ENCODE measurements around the gene HFM1. TPM values are rescaled to one million over a fixed set of nuclear protein-coding genes. Genes with fewer than 3 reads are reported as not detected.

The HFM1 gene
- total RNA-seq, 1 donor from 2014 or later: 0.35 TPM

- DNase-seq (ENCODE audit: extremely low spot score, unreplicated experiment): no peak
- no peak overlapping the region for H3K4me3 Mint-ChIP-seq (ENCODE audit: unreplicated experiment)
- no peaks in the 10 kb centered on the region for H3K36me3 Mint-ChIP-seq (ENCODE audit: unreplicated experiment)
- H3K27ac Mint-ChIP-seq (ENCODE audit: unreplicated experiment): peak overlapping the region; percentile 40
- no peak for TF ChIP-seq CTCF (IDR thresholded peaks at IDR 0.05)
- no peaks in the 10 kb centered on the region for H3K9me3 Mint-ChIP-seq (ENCODE audit: unreplicated experiment)
- H3K27me3 Mint-ChIP-seq (ENCODE audit: unreplicated experiment): peaks cover 26% of the 10 kb centered on the region
- H3K4me1 Mint-ChIP-seq (ENCODE audit: unreplicated experiment): no peaks in the 10 kb centered on the region
Observed at GRCh38 chr1:91283421-91283726, 121.3 kb downstream of the HFM1 start.

GRCh38 chr1:91282695-91283420 lies 121.8 kb downstream of the HFM1 start:
- peak overlapping the region; percentile 40 for H3K27ac Mint-ChIP-seq (ENCODE audit: unreplicated experiment)
- H3K9me3 Mint-ChIP-seq (ENCODE audit: unreplicated experiment): no peaks in the 10 kb centered on the region
- H3K36me3 Mint-ChIP-seq (ENCODE audit: unreplicated experiment): no peaks in the 10 kb centered on the region
- no peak overlapping the region for H3K4me3 Mint-ChIP-seq (ENCODE audit: unreplicated experiment)
- no peak for DNase-seq (ENCODE audit: extremely low spot score, unreplicated experiment)
- TF ChIP-seq CTCF (IDR thresholded peaks at IDR 0.05): peak; percentile 89
- H3K4me1 Mint-ChIP-seq (ENCODE audit: unreplicated experiment): no peaks in the 10 kb centered on the region
- H3K27me3 Mint-ChIP-seq (ENCODE audit: unreplicated experiment): peaks cover 26% of the 10 kb centered on the region

GRCh38 chr1:91281782-91282181 lies 122.9 kb downstream of the HFM1 start:
- Mint-ChIP-seq H3K27ac (ENCODE audit: unreplicated experiment) (no peak overlapping the region), H3K27me3 (ENCODE audit: unreplicated experiment) (peaks cover 26% of the 10 kb centered on the region), H3K36me3 (ENCODE audit: unreplicated experiment) (no peaks in the 10 kb centered on the region), H3K4me3 (ENCODE audit: unreplicated experiment) (no peak overlapping the region), H3K4me1 (ENCODE audit: unreplicated experiment) (no peaks in the 10 kb centered on the region), H3K9me3 (ENCODE audit: unreplicated experiment) (no peaks in the 10 kb centered on the region)
- TF ChIP-seq CTCF (IDR thresholded peaks at IDR 0.05): no peak
- DNase-seq (ENCODE audit: extremely low spot score, unreplicated experiment): no peak

GRCh38 chr1:91278754-91279153 lies 125.9 kb downstream of the HFM1 start:
- no peaks in the 10 kb centered on the region for H3K36me3 Mint-ChIP-seq (ENCODE audit: unreplicated experiment)

GRCh38 chr1:91273875-91274274 lies 130.8 kb downstream of the HFM1 start:
- H3K27me3 Mint-ChIP-seq (ENCODE audit: unreplicated experiment): peaks cover 1% of the 10 kb centered on the region
- no peak for DNase-seq (ENCODE audit: extremely low spot score, unreplicated experiment)
- no peak for TF ChIP-seq CTCF (IDR thresholded peaks at IDR 0.05)

More at GRCh38 chr1:91278754-91279153, 125.9 kb downstream of the HFM1 start:
- Mint-ChIP-seq H3K4me1 (ENCODE audit: unreplicated experiment) (no peaks in the 10 kb centered on the region), H3K27ac (ENCODE audit: unreplicated experiment) (no peak overlapping the region), H3K27me3 (ENCODE audit: unreplicated experiment) (peaks cover 26% of the 10 kb centered on the region), H3K4me3 (ENCODE audit: unreplicated experiment) (no peak overlapping the region), H3K9me3 (ENCODE audit: unreplicated experiment) (no peaks in the 10 kb centered on the region)
- TF ChIP-seq CTCF (IDR thresholded peaks at IDR 0.05): peak; percentile 52
- DNase-seq (ENCODE audit: extremely low spot score, unreplicated experiment): no peak

More at GRCh38 chr1:91273875-91274274, 130.8 kb downstream of the HFM1 start:
- H3K27ac Mint-ChIP-seq (ENCODE audit: unreplicated experiment): no peak overlapping the region
- no peaks in the 10 kb centered on the region for H3K36me3 Mint-ChIP-seq (ENCODE audit: unreplicated experiment)
- no peaks in the 10 kb centered on the region for H3K9me3 Mint-ChIP-seq (ENCODE audit: unreplicated experiment)
- H3K4me3 Mint-ChIP-seq (ENCODE audit: unreplicated experiment): no peak overlapping the region
- H3K4me1 Mint-ChIP-seq (ENCODE audit: unreplicated experiment): no peaks in the 10 kb centered on the region

Data from osteocyte (in vitro differentiated cells).